ENCODE data around the gene SLC40A1.

The SLC40A1 gene

GRCh38 chr2:189511960-189512319 is 68.6 kb downstream of the SLC40A1 start:
- Histone ChIP-seq H3K79me2 (ENCODE audit: insufficient read depth, low read length) (no peaks in the 10 kb centered on the region), H3K9me2 (replicated peaks; ENCODE audit: low read depth, low read length) (no peaks in the 10 kb centered on the region), H4K20me1 (ENCODE audit: insufficient read depth, low read length, poor library complexity, severe bottlenecking) (no peaks in the 10 kb centered on the region), H3K27me3 (ENCODE audit: insufficient read depth, low read length, poor library complexity, severe bottlenecking) (no peaks in the 10 kb centered on the region), H3K4me2 (ENCODE audit: low read depth, low read length, poor library complexity, severe bottlenecking) (no peak overlapping the region), H3K9me3 (ENCODE audit: insufficient read depth, low read depth, low read length) (no peaks in the 10 kb centered on the region), H3F3A (ENCODE audit: low read depth) (no peaks in the 10 kb centered on the region), H2AFZ (ENCODE audit: low read length) (no peak overlapping the region), H3K4me1 (ENCODE audit: insufficient read depth, low read length, poor library complexity, severe bottlenecking) (peaks cover 13% of the 10 kb centered on the region), H3K4me3 (ENCODE audit: low read length, poor library complexity, severe bottlenecking) (no peak overlapping the region), H3K9ac (ENCODE audit: low read depth, low read length, poor library complexity, severe bottlenecking) (no peak overlapping the region), H3K36me3 (ENCODE audit: insufficient read depth, low read length) (no peaks in the 10 kb centered on the region)
- no peak for TF ChIP-seq EZH2phosphoT487 (IDR thresholded peaks at IDR 0.05; ENCODE audit: borderline replicate concordance)

DNA sequence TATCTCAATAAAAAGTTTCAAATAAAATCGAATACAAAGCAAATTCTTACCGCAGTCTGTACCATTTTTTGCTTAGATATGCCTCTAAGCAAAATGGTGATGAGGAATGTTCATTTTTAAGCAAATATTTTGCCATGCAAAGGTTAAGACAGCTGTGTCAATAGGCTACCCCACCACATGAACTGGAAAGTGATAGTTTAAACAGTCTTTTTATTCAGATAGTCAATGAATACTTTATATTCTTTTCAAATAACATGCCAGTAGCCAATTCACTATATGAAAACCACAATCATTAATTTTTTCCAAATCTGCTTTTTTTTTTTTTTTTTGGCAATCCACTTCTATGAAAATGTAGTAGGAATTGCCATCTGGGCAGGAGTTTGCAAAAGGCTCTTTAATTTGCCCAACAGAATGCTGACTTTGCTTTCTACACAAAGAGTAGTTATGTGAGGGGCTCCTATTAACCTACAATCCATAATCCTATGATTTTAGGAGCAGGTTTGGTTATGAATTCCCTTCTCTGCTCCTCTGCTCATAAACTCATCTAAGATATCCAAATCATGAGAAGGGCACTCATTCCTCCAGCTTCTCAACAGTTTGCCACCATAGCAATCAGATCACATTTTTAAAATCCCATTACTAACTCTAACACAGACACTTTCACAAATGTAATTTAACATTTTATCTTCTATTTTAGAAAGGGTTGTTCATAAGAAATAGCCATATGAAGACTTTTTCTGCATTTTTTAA is 69.2 kb downstream of the SLC40A1 start:
- peaks cover 8% of the 10 kb centered on the region for H3K4me1 ChIP-seq (ENCODE audit: insufficient read depth, low read length, poor library complexity, severe bottlenecking)
- H3K9me3 ChIP-seq (ENCODE audit: insufficient read depth, low read depth, low read length) = no peaks in the 10 kb centered on the region
- no peaks in the 10 kb centered on the region for H3F3A ChIP-seq (ENCODE audit: low read depth)
- no peak overlapping the region for H3K9ac ChIP-seq (ENCODE audit: low read depth, low read length, poor library complexity, severe bottlenecking)
- no peak overlapping the region for H3K4me2 ChIP-seq (ENCODE audit: low read depth, low read length, poor library complexity, severe bottlenecking)
- H2AFZ ChIP-seq (ENCODE audit: low read length) = no peak overlapping the region
- no peak for TF ChIP-seq EZH2phosphoT487 (IDR thresholded peaks at IDR 0.05; ENCODE audit: borderline replicate concordance)
- TF ChIP-seq, protein P1, sequence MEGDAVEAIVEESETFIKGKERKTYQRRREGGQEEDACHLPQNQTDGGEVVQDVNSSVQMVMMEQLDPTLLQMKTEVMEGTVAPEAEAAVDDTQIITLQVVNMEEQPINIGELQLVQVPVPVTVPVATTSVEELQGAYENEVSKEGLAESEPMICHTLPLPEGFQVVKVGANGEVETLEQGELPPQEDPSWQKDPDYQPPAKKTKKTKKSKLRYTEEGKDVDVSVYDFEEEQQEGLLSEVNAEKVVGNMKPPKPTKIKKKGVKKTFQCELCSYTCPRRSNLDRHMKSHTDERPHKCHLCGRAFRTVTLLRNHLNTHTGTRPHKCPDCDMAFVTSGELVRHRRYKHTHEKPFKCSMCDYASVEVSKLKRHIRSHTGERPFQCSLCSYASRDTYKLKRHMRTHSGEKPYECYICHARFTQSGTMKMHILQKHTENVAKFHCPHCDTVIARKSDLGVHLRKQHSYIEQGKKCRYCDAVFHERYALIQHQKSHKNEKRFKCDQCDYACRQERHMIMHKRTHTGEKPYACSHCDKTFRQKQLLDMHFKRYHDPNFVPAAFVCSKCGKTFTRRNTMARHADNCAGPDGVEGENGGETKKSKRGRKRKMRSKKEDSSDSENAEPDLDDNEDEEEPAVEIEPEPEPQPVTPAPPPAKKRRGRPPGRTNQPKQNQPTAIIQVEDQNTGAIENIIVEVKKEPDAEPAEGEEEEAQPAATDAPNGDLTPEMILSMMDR (conservative IDR thresholded peaks at IDR 0.05; ENCODE audit: low read length) = no peak
- no peaks in the 10 kb centered on the region for H3K36me3 ChIP-seq (ENCODE audit: insufficient read depth, low read length)
- H3K79me2 ChIP-seq (ENCODE audit: insufficient read depth, low read length) = no peaks in the 10 kb centered on the region
- no peaks in the 10 kb centered on the region for H4K20me1 ChIP-seq (ENCODE audit: insufficient read depth, low read length, poor library complexity, severe bottlenecking)
- no peaks in the 10 kb centered on the region for H3K27me3 ChIP-seq (ENCODE audit: insufficient read depth, low read length, poor library complexity, severe bottlenecking)
- H3K4me3 ChIP-seq (ENCODE audit: low read length, poor library complexity, severe bottlenecking) = no peak overlapping the region
- H3K9me2 ChIP-seq (replicated peaks; ENCODE audit: low read depth, low read length) = no peaks in the 10 kb centered on the region
